ENCODE data around the gene MDN1.

- TF ChIP-seq CTCF (IDR thresholded peaks at IDR 0.05 in 8 of 11, conservative IDR thresholded peaks at IDR 0.05 in 3 of 11) (no peak), POLR2AphosphoS5 (IDR thresholded peaks at IDR 0.05) (no peak)
Observed at GRCh38 chr6:89695667-89696066, 123.9 kb downstream of the MDN1 start.
